GM12891 (cell line): ENCODE data around the gene NRG4.

Experiments used
- POLR2A ChIP-seq: IDR thresholded peaks from 2 replicates; pipeline ENCODE4 v1.6.1; 2011; ENCODE audit warnings: low read depth, low read length, control low read depth
- SPI1 ChIP-seq: IDR thresholded peaks from 2 replicates; pipeline ENCODE4 v1.6.1; 2011; ENCODE audit warnings: low read depth, low read length, control low read depth
- TAF1 ChIP-seq: IDR thresholded peaks from 2 replicates; pipeline ENCODE4 v1.6.1; 2011; ENCODE audit warnings: low read depth, low read length, control low read depth

GRCh38 chr15:75902129-75902557, 110.1 kb downstream of the NRG4 start:
- no peak for TF ChIP-seq TAF1
- TF ChIP-seq POLR2A, result no peak
- no peak for TF ChIP-seq SPI1
